Glutamatergic neuron (in vitro differentiated cells): ENCODE measurements around the gene PYCR2. TPM values are rescaled to one million over a fixed set of nuclear protein-coding genes. Genes with fewer than 3 reads are reported as not detected.
"Not testable (repeated sequence)": the region's sequence is repeated elsewhere in the genome, so short reads cannot be mapped to it uniquely, and the experiment has no call there.

Experiments used
- DNase-seq: peaks from one replicate; pipeline ENCODE4 v3.0.0; 2022
- H3K27ac Mint-ChIP-seq: one replicate; pipeline ENCODE4 v1.8.0; 2020; ENCODE audit warnings: mild to moderate bottlenecking, mixed read lengths, inconsistent platforms; ENCODE audit not compliant: unreplicated experiment
- H3K27me3 Mint-ChIP-seq: one replicate; pipeline ENCODE4 v1.8.0; 2020; ENCODE audit warnings: mild to moderate bottlenecking, moderate library complexity, mixed read lengths, inconsistent platforms; ENCODE audit not compliant: unreplicated experiment
- H3K36me3 Mint-ChIP-seq: one replicate; pipeline ENCODE4 v1.8.0; 2020; ENCODE audit warnings: mild to moderate bottlenecking, mixed read lengths, inconsistent platforms; ENCODE audit not compliant: unreplicated experiment
- H3K4me1 Mint-ChIP-seq: one replicate; pipeline ENCODE4 v1.8.0; 2020; ENCODE audit warnings: mild to moderate bottlenecking, low read depth, mixed read lengths, inconsistent platforms; ENCODE audit not compliant: unreplicated experiment
- H3K4me3 Mint-ChIP-seq: one replicate; pipeline ENCODE4 v1.8.0; 2020; ENCODE audit warnings: mild to moderate bottlenecking, mixed read lengths, inconsistent platforms; ENCODE audit not compliant: unreplicated experiment
- H3K9me3 Mint-ChIP-seq: one replicate; pipeline ENCODE4 v1.8.0; 2020; ENCODE audit warnings: mild to moderate bottlenecking, moderate library complexity, mixed read lengths, inconsistent platforms; ENCODE audit not compliant: unreplicated experiment
- total RNA-seq: library from RNA; stranded (reverse); fragmentation: NEBNext Ultra II Directional; extraction: Animal tissue kit (Norgen Biotek cat#: 25700); gene quantifications from one replicate; pipeline ENCODE4 v1.2.1, GENCODE V29; 2021; ENCODE audit not compliant: unreplicated experiment
- TF ChIP-seq, protein P1 (sequence below): fragments of 200-600 bp; sonication (generic); IDR thresholded peaks from one replicate; pipeline ENCODE4 v1.5.0; 2021; ENCODE audit not compliant: partially characterized antibody, unreplicated experiment

PYCR2 gene
- total RNA-seq, 1 donor from 2014 or later, result 36.6 TPM

DNA sequence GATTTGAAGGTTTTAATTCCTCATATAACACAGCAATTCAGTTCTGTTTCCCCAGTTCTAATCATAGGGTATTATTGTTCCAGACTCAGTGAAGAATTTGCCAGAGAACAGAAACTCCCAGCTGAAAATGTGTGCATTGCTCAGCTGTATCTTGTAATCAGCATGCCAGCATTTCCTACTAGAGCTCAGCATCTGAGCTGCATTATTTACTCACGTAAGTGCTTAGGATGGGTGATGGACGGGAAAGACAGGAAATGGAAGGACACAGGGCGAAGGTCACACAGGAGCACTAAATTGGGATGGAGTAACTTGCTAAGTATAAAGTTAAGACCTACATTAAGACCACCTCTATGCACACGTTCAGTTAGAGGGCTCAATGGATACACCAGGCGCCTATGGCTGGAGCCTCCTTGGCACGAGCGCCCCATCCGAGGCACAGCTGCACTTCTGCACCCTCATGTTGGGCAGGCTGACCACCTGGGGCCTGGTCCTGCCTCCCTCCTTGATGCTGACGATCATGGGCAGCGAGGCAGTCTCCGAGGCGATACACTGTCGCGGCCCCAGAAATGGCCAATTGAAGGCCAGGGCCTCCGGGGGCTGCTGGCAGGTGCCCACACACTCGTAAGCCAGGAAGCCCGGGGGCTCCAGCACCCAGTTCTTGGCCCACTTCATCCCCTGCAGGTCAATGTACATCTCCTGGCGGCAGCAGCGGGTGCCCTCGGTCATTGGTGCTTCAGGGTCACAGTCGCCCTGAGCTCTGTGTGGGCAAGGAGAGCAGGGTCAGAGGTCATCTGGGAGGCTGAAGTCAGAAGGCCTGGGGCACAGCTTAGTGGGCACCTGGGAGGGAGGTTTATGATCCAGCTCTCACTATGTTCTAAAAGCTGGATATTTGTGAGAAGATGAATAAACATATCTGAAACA lies 13.3 kb upstream of the PYCR2 start:
- no peaks in the 10 kb centered on the region for H3K27me3 Mint-ChIP-seq
- TF ChIP-seq, protein P1, sequence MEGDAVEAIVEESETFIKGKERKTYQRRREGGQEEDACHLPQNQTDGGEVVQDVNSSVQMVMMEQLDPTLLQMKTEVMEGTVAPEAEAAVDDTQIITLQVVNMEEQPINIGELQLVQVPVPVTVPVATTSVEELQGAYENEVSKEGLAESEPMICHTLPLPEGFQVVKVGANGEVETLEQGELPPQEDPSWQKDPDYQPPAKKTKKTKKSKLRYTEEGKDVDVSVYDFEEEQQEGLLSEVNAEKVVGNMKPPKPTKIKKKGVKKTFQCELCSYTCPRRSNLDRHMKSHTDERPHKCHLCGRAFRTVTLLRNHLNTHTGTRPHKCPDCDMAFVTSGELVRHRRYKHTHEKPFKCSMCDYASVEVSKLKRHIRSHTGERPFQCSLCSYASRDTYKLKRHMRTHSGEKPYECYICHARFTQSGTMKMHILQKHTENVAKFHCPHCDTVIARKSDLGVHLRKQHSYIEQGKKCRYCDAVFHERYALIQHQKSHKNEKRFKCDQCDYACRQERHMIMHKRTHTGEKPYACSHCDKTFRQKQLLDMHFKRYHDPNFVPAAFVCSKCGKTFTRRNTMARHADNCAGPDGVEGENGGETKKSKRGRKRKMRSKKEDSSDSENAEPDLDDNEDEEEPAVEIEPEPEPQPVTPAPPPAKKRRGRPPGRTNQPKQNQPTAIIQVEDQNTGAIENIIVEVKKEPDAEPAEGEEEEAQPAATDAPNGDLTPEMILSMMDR, result no peak
- DNase-seq, result no peak
- H3K27ac Mint-ChIP-seq, result no peak overlapping the region
- H3K36me3 Mint-ChIP-seq, result no peaks in the 10 kb centered on the region
- no peak overlapping the region for H3K4me3 Mint-ChIP-seq
- no peaks in the 10 kb centered on the region for H3K9me3 Mint-ChIP-seq
- H3K4me1 Mint-ChIP-seq, result peaks cover 6% of the 10 kb centered on the region

DNA sequence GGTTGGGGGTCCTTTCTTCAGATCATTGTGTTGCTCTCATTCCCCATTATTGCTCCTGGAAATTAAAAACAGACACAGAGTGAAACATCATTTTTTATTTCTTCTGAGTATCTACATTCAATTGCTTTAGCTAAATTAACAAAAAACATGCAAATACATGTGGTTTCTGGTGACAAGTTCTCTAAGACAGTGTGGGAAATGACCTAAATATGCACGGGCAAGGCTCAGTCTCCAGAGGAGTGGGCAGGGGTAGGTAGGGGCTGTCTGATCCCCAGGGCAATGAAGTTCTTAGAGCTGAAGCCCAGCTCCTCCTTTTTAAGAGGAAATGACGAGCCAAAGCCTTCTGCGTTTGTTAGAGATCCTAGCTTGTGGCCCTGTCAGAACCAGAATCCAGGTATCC lies 12.5 kb upstream of the PYCR2 start:
- Mint-ChIP-seq H3K36me3 (no peaks in the 10 kb centered on the region), H3K9me3 (no peaks in the 10 kb centered on the region), H3K27me3 (no peaks in the 10 kb centered on the region), H3K4me1 (peaks cover 4% of the 10 kb centered on the region), H3K27ac (no peak overlapping the region), H3K4me3 (no peak overlapping the region)
- TF ChIP-seq, protein P1, result no peak
- no peak for DNase-seq

DNA sequence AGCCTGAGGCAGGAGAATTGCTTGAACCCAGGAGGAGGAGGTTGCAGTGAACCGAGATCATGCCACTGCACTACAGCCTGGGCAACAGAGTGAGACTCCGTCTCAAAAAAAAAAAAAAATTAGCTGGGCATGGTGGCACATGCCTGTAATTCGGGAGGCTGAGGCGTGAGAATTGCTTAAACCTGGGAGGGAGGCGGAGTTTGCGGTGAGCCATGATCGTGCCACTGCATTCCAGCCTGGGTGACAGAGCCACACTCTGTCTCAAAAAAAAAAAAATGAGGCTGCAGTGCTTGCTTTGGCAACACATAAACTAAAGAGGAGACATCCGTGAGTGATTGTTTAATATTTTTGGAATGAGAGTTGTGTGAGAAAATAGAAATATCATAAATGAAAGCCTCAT lies 12.0 kb upstream of the PYCR2 start:
- H3K4me3 Mint-ChIP-seq, H3K36me3 Mint-ChIP-seq, H3K4me1 Mint-ChIP-seq, DNase-seq, H3K9me3 Mint-ChIP-seq, H3K27me3 Mint-ChIP-seq, H3K27ac Mint-ChIP-seq: not testable (repeated sequence)

DNA sequence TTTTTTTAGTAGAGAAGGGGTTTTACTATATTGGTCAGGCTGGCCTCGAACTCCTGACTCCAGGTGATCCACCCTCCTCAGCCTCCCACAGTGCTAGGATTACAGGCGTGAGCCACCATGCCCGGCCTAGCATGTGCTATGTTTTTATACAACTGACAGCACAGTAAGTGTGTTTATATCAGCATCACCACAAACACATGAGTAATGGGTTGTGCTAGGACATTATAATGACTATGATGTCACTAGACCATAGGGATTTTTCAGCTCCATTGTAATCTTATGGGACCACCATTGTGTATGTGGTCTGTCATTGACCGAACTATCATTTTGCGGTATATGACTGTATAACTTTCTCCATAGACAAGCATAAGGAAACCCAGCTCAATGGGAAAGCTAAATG lies 10.7 kb upstream of the PYCR2 start:
- Mint-ChIP-seq H3K27me3 (no peaks in the 10 kb centered on the region), H3K36me3 (no peaks in the 10 kb centered on the region), H3K4me1 (no peaks in the 10 kb centered on the region), H3K27ac (no peak overlapping the region), H3K4me3 (no peak overlapping the region), H3K9me3 (no peaks in the 10 kb centered on the region)
- no peak for DNase-seq
- TF ChIP-seq, protein P1, result no peak

DNA sequence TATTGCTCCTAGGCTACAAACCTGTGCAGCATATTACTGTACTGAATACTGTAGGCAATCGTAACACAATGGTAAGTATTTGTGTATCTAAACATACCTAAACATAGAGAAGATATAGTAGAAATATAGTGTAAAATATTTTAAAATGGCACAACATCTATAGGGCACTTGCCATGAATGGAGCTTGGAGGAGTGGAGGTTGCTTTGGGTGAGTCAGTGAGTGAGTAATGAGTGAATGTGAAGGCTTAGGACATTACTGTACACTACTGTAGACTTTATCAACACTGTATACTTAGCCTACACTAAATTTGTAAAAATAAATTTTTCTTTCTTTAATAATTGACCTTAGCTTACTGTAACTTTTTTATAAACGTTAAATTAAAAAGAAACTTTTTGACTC lies 9.0 kb upstream of the PYCR2 start:
- H3K4me1 Mint-ChIP-seq, result peaks cover 6% of the 10 kb centered on the region
- TF ChIP-seq, protein P1, result no peak
- H3K36me3 Mint-ChIP-seq, result no peaks in the 10 kb centered on the region
- no peak overlapping the region for H3K27ac Mint-ChIP-seq
- H3K27me3 Mint-ChIP-seq, result peaks cover under 1% of the 10 kb centered on the region
- H3K9me3 Mint-ChIP-seq, result peaks cover 2% of the 10 kb centered on the region
- DNase-seq, result no peak
- no peak overlapping the region for H3K4me3 Mint-ChIP-seq
